ACC112 (cell line): ENCODE measurements around the gene EHD4.

Source experiments
- H2AFZ ChIP-seq: fragments of 200-600 bp; sonication (generic); one replicate; pipeline ENCODE4 v1.6.0; 2017; ENCODE audit warnings: antibody characterized with exemption, low read length; ENCODE audit not compliant: unreplicated experiment
- H3K27ac ChIP-seq: fragments of 200-600 bp; sonication (generic); 2 replicates; pipeline ENCODE4 v1.5.1; 2014; ENCODE audit warnings: low read depth, mild to moderate bottlenecking, antibody characterized with exemption, low read length, moderate library complexity
- H3K27me3 ChIP-seq: fragments of 200-600 bp; sonication (generic); 2 replicates; pipeline ENCODE4 v1.6.1; 2014; ENCODE audit warnings: mild to moderate bottlenecking, antibody characterized with exemption, low read length, moderate library complexity, mixed read lengths; ENCODE audit not compliant: insufficient read depth
- H3K36me3 ChIP-seq: fragments of 200-600 bp; sonication (generic); 2 replicates; pipeline ENCODE4 v1.6.1; 2016; ENCODE audit warnings: mild to moderate bottlenecking, antibody characterized with exemption, low read length, moderate library complexity, mixed read lengths; ENCODE audit not compliant: insufficient read depth
- H3K4me1 ChIP-seq: fragments of 200-600 bp; sonication (generic); one replicate; pipeline ENCODE4 v1.6.1; 2016; ENCODE audit warnings: low read length, mixed read lengths; ENCODE audit not compliant: insufficient read depth, unreplicated experiment, control insufficient read depth
- H3K4me3 ChIP-seq: fragments of 200-600 bp; sonication (generic); 2 replicates; pipeline ENCODE4 v1.5.1; 2014; ENCODE audit warnings: mild to moderate bottlenecking, low read depth, low read length
- H3K79me2 ChIP-seq: fragments of 200-600 bp; sonication (generic); one replicate; pipeline ENCODE4 v1.6.0; 2016; ENCODE audit warnings: low read length; ENCODE audit not compliant: control insufficient read depth, unreplicated experiment, insufficient read depth

The EHD4 gene

GRCh38 chr15:41944313-41944940, 27.9 kb downstream of the EHD4 start:
- Histone ChIP-seq H3K4me1 (peaks cover 51% of the 10 kb centered on the region), H3K27me3 (no peaks in the 10 kb centered on the region), H2AFZ (no peak overlapping the region), H3K27ac (peak overlapping the region; percentile 74), H3K4me3 (peak overlapping the region; percentile 49; the same call in 1 of the 2 replicates), H3K79me2 (peaks cover 10% of the 10 kb centered on the region), H3K36me3 (peaks cover 4% of the 10 kb centered on the region; the same call in 1 of the 2 replicates)

- Histone ChIP-seq H3K36me3 (peaks cover 4% of the 10 kb centered on the region; the same call in 1 of the 2 replicates), H3K27me3 (no peaks in the 10 kb centered on the region), H3K27ac (peak overlapping the region; percentile 74), H2AFZ (no peak overlapping the region), H3K79me2 (peaks cover 10% of the 10 kb centered on the region), H3K4me1 (peaks cover 51% of the 10 kb centered on the region), H3K4me3 (peak overlapping the region; percentile 49; the same call in 1 of the 2 replicates)
Measured at GRCh38 chr15:41943543-41944312, 28.6 kb downstream of the EHD4 start.

GRCh38 chr15:41942886-41943285, 29.5 kb downstream of the EHD4 start:
- H3K79me2 ChIP-seq: peaks cover 10% of the 10 kb centered on the region
- H3K36me3 ChIP-seq: peaks cover 4% of the 10 kb centered on the region; the same call in 1 of the 2 replicates
- no peak overlapping the region for H3K27ac ChIP-seq
- no peaks in the 10 kb centered on the region for H3K27me3 ChIP-seq
- no peak overlapping the region for H3K4me3 ChIP-seq
- H2AFZ ChIP-seq: no peak overlapping the region
- H3K4me1 ChIP-seq: peaks cover 51% of the 10 kb centered on the region

GRCh38 chr15:41941644-41942415, 30.5 kb downstream of the EHD4 start:
- 0 out of 2 replicates have a peak overlapping the region, but pooled peaks have one; percentile 39 for H3K27ac ChIP-seq
- no peaks in the 10 kb centered on the region for H3K27me3 ChIP-seq
- H3K79me2 ChIP-seq: peaks cover 10% of the 10 kb centered on the region
- H3K4me3 ChIP-seq: no peak overlapping the region
- H3K36me3 ChIP-seq: peaks cover 4% of the 10 kb centered on the region; the same call in 1 of the 2 replicates
- no peak overlapping the region for H2AFZ ChIP-seq
- peaks cover 51% of the 10 kb centered on the region for H3K4me1 ChIP-seq

- peak overlapping the region; percentile 39 for H3K27ac ChIP-seq
- H3K4me3 ChIP-seq: peak overlapping the region; percentile 0; the same call in 1 of the 2 replicates
- peaks cover 59% of the 10 kb centered on the region for H3K4me1 ChIP-seq
- H2AFZ ChIP-seq: no peak overlapping the region
- H3K79me2 ChIP-seq: peaks cover 10% of the 10 kb centered on the region
- H3K27me3 ChIP-seq: no peaks in the 10 kb centered on the region
- H3K36me3 ChIP-seq: peaks cover 8% of the 10 kb centered on the region
Measured at GRCh38 chr15:41940441-41940857, 31.9 kb downstream of the EHD4 start.

- H3K36me3 ChIP-seq: peaks cover 8% of the 10 kb centered on the region
- no peaks in the 10 kb centered on the region for H3K27me3 ChIP-seq
- no peak overlapping the region for H3K4me3 ChIP-seq
- H2AFZ ChIP-seq: no peak overlapping the region
- H3K79me2 ChIP-seq: peaks cover 10% of the 10 kb centered on the region
- peaks cover 57% of the 10 kb centered on the region for H3K4me1 ChIP-seq
- no peak overlapping the region for H3K27ac ChIP-seq
Measured at GRCh38 chr15:41939986-41940385, 32.4 kb downstream of the EHD4 start.

- Histone ChIP-seq H3K79me2 (peaks cover 5% of the 10 kb centered on the region), H3K36me3 (peaks cover 8% of the 10 kb centered on the region), H2AFZ (no peak overlapping the region), H3K27ac (no peak overlapping the region), H3K4me3 (no peak overlapping the region), H3K27me3 (no peaks in the 10 kb centered on the region), H3K4me1 (peaks cover 52% of the 10 kb centered on the region)
Measured at GRCh38 chr15:41937568-41937923, 34.8 kb downstream of the EHD4 start.

GRCh38 chr15:41936649-41937567, 35.4 kb downstream of the EHD4 start:
- Histone ChIP-seq H3K27ac (peak overlapping the region; percentile 72), H3K4me3 (no peak overlapping the region), H3K79me2 (peaks cover 5% of the 10 kb centered on the region), H3K27me3 (no peaks in the 10 kb centered on the region), H3K36me3 (peaks cover 12% of the 10 kb centered on the region), H3K4me1 (peaks cover 52% of the 10 kb centered on the region), H2AFZ (no peak overlapping the region)

GRCh38 chr15:41936155-41936554, 36.2 kb downstream of the EHD4 start:
- peaks cover 13% of the 10 kb centered on the region for H3K36me3 ChIP-seq
- H3K27me3 ChIP-seq: no peaks in the 10 kb centered on the region
- no peak overlapping the region; the same call in 1 of the 2 replicates for H3K27ac ChIP-seq
- no peak overlapping the region for H2AFZ ChIP-seq
- H3K4me3 ChIP-seq: no peak overlapping the region
- peaks cover 5% of the 10 kb centered on the region for H3K79me2 ChIP-seq
- H3K4me1 ChIP-seq: peaks cover 48% of the 10 kb centered on the region
